Tibial nerve (tissue), 4 donors: Measurements from ENCODE around the gene SLC22A5.

ENCODE experiments used
- CTCF ChIP-seq, 5 experiments: fragments of 200-600 bp in 3 of 5; fragments of 450-650 bp in 2 of 5; sonication (generic) in 3 of 5; IDR thresholded peaks; one replicate each; pipeline ENCODE4 v1.5.1; 2016 to 2019; ENCODE audit warnings: antibody characterized with exemption in 5 of 5, mild to moderate bottlenecking in 3 of 5, moderate library complexity in 2 of 5
- EP300 ChIP-seq, 2 donors: sonication (generic); formaldehyde crosslinking; IDR thresholded peaks; one replicate each; pipeline ENCODE4 v1.6.1; 2017; ENCODE audit warnings: antibody characterized with exemption in 2 of 2, mild to moderate bottlenecking in 1 of 2
- POLR2A ChIP-seq, 2 donors: fragments of 450-650 bp; IDR thresholded peaks; one replicate each; pipeline ENCODE4 v1.6.1; 2017; ENCODE audit warnings: antibody characterized with exemption in 2 of 2, mild to moderate bottlenecking in 2 of 2, moderate library complexity in 2 of 2

DNA sequence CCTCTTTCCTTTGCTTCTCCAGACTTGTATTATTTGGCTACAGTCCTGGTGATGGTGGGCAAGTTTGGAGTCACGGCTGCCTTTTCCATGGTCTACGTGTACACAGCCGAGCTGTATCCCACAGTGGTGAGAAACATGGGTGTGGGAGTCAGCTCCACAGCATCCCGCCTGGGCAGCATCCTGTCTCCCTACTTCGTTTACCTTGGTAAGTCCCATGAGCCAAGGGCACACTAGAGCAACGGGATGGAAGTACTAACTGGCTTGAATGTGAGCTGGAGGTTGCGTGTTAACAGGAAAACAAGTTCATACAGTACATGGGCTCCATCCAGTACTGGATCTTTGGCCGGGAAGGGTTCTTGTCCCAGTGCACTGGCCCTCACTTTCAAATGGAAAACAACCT lies 22.9 kb downstream of the SLC22A5 start:
- TF ChIP-seq CTCF (IDR thresholded peaks at IDR 0.05) (no peak), EP300 (IDR thresholded peaks at IDR 0.05) (no peak), POLR2A (IDR thresholded peaks at IDR 0.05) (no peak)
